RWPE2 (cell line): ENCODE results near the gene INSRR.
A peak's percentile ranks its signal among the peaks of the same experiment; 100 is the strongest.

Experiments used
- ATAC-seq: fragments of 200-7000 bp; cut with Tn5 transposase; 3 replicates; pipeline ENCODE4 v1.9.1; 2021; ENCODE audit warnings: low read depth
- DNase-seq: peaks from one replicate; pipeline ENCODE4 v3.0.0-alpha.2; 2020; ENCODE audit warnings: low spot score
- H3K27ac ChIP-seq: fragments of 450-650 bp; 2 replicates; pipeline ENCODE4 v1.5.1; 2017; ENCODE audit warnings: mild to moderate bottlenecking; ENCODE audit not compliant: poor library complexity, severe bottlenecking
- H3K27me3 ChIP-seq: fragments of 250-450 bp; sonication (Bioruptor Pico); 2 replicates; pipeline ENCODE4 v1.5.1; 2021; ENCODE audit warnings: mild to moderate bottlenecking, moderate library complexity; ENCODE audit not compliant: insufficient read depth, poor library complexity, severe bottlenecking
- H3K36me3 ChIP-seq: fragments of 250-450 bp; sonication (Bioruptor Pico); 2 replicates; pipeline ENCODE4 v1.5.1; 2020; ENCODE audit warnings: low read depth, mild to moderate bottlenecking, moderate library complexity
- H3K4me1 ChIP-seq: fragments of 250-450 bp; sonication (Bioruptor Pico); 2 replicates; pipeline ENCODE4 v1.5.1; 2021; ENCODE audit warnings: mild to moderate bottlenecking, moderate library complexity; ENCODE audit not compliant: insufficient read depth, poor library complexity, severe bottlenecking
- H3K4me3 ChIP-seq: fragments of 250-450 bp; sonication (Bioruptor Pico); 2 replicates; pipeline ENCODE4 v1.5.1; 2021; ENCODE audit warnings: mild to moderate bottlenecking, moderate library complexity; ENCODE audit not compliant: severe bottlenecking
- H3K9me3 ChIP-seq: fragments of 250-450 bp; sonication (Bioruptor Pico); 2 replicates; pipeline ENCODE4 v1.5.1; 2021; ENCODE audit warnings: mild to moderate bottlenecking, moderate library complexity; ENCODE audit not compliant: severe bottlenecking
- CTCF ChIP-seq: fragments of 450-650 bp; IDR thresholded peaks from one replicate; pipeline ENCODE4 v1.5.1; 2017; ENCODE audit warnings: mild to moderate bottlenecking, moderate library complexity; ENCODE audit not compliant: poor library complexity, severe bottlenecking

Gene INSRR

GRCh38 chr1:156832434-156832833, 26.5 kb downstream of the INSRR start:
- H3K4me1 ChIP-seq = no peaks in the 10 kb centered on the region
- ATAC-seq = peak; percentile 48; the same call in 1 of the 3 replicates

GRCh38 chr1:156828400-156829124, 30.4 kb downstream of the INSRR start:
- no peaks in the 10 kb centered on the region for H3K9me3 ChIP-seq
- ATAC-seq (no peak), DNase-seq (no peak)
- no peak overlapping the region for H3K4me3 ChIP-seq
- H3K27me3 ChIP-seq = no peaks in the 10 kb centered on the region
- no peak overlapping the region for H3K27ac ChIP-seq
- H3K4me1 ChIP-seq = no peaks in the 10 kb centered on the region
- no peaks in the 10 kb centered on the region for H3K36me3 ChIP-seq
- TF ChIP-seq CTCF = no peak

More at GRCh38 chr1:156832434-156832833, 26.5 kb downstream of the INSRR start:
- H3K36me3 ChIP-seq = no peaks in the 10 kb centered on the region
- H3K27me3 ChIP-seq = no peaks in the 10 kb centered on the region
- H3K4me3 ChIP-seq = no peak overlapping the region
- no peak for TF ChIP-seq CTCF
- DNase-seq = no peak
- no peaks in the 10 kb centered on the region for H3K9me3 ChIP-seq
- no peak overlapping the region for H3K27ac ChIP-seq

GRCh38 chr1:156826630-156827029, 32.3 kb downstream of the INSRR start:
- DNase-seq (no peak), ATAC-seq (no peak)
- no peak for TF ChIP-seq CTCF
- Histone ChIP-seq H3K27ac (no peak overlapping the region), H3K4me1 (no peaks in the 10 kb centered on the region), H3K9me3 (no peaks in the 10 kb centered on the region), H3K4me3 (no peak overlapping the region), H3K36me3 (no peaks in the 10 kb centered on the region), H3K27me3 (no peaks in the 10 kb centered on the region)

- DNase-seq (peak; percentile 17), ATAC-seq (no peak)
- Histone ChIP-seq H3K36me3 (no peaks in the 10 kb centered on the region), H3K27ac (no peak overlapping the region), H3K4me3 (no peak overlapping the region), H3K27me3 (no peaks in the 10 kb centered on the region), H3K4me1 (no peaks in the 10 kb centered on the region), H3K9me3 (no peaks in the 10 kb centered on the region)
- no peak for TF ChIP-seq CTCF
These were observed 35.6 kb downstream of the INSRR start for GRCh38 chr1:156823210-156823790.

GRCh38 chr1:156822680-156823079, 36.2 kb downstream of the INSRR start:
- no peak for TF ChIP-seq CTCF
- Histone ChIP-seq H3K27ac (no peak overlapping the region), H3K36me3 (no peaks in the 10 kb centered on the region), H3K4me3 (no peak overlapping the region), H3K9me3 (no peaks in the 10 kb centered on the region), H3K4me1 (no peaks in the 10 kb centered on the region), H3K27me3 (no peaks in the 10 kb centered on the region)
- no peak for DNase-seq
- ATAC-seq = no peak
